ENCODE data around the gene APLNR.
"Not testable (repeated sequence)": the region's sequence is repeated elsewhere in the genome, so short reads cannot be mapped to it uniquely, and the experiment has no call there.

Gene APLNR

GRCh38 chr11:57237204-57237681 is at the start of gene APLNR:
TSS of gene APLNR (minus strand) at chr11:57237250. CDS start at chr11:57237004, 246 bp downstream.
- DNase-seq, result no peak

GRCh38 chr11:57283231-57283990 is 46.4 kb upstream of the APLNR start:
- no peak for DNase-seq

- DNase-seq, result not testable (repeated sequence)
Measured at GRCh38 chr11:57281546-57281945, 44.5 kb upstream of the APLNR start.

GRCh38 chr11:57279116-57279515 is 42.1 kb upstream of the APLNR start:
- no peak for DNase-seq

- no peak for DNase-seq
Measured at GRCh38 chr11:57278721-57279095, 41.7 kb upstream of the APLNR start.

- no peak for DNase-seq
Measured at GRCh38 chr11:57277845-57278720, 41.0 kb upstream of the APLNR start.

GRCh38 chr11:57276971-57277675 is 40.1 kb upstream of the APLNR start:
- no peak for DNase-seq

GRCh38 chr11:57276169-57276970 is 39.3 kb upstream of the APLNR start:
- no peak for DNase-seq

GRCh38 chr11:57275582-57275981 is 38.5 kb upstream of the APLNR start:
- DNase-seq, result no peak

GRCh38 chr11:57274904-57275498 is 38.0 kb upstream of the APLNR start:
- DNase-seq, result no peak

GRCh38 chr11:57273448-57274058 is 36.5 kb upstream of the APLNR start:
- DNase-seq, result no peak

- no peak for DNase-seq
Measured at GRCh38 chr11:57269571-57270021, 32.5 kb upstream of the APLNR start.

- no peak for DNase-seq
Measured at GRCh38 chr11:57266157-57266556, 29.1 kb upstream of the APLNR start.

GRCh38 chr11:57263351-57263750 is 26.3 kb upstream of the APLNR start:
- DNase-seq, result no peak

GRCh38 chr11:57262157-57262556 is 25.1 kb upstream of the APLNR start:
- no peak for DNase-seq

GRCh38 chr11:57260937-57261783 is 24.1 kb upstream of the APLNR start:
- DNase-seq, result no peak

- no peak for DNase-seq
Measured at GRCh38 chr11:57256119-57256518, 19.1 kb upstream of the APLNR start.

- no peak for DNase-seq
Measured at GRCh38 chr11:57255618-57256017, 18.6 kb upstream of the APLNR start.

- DNase-seq, result no peak
Measured at GRCh38 chr11:57254631-57255030, 17.6 kb upstream of the APLNR start.

GRCh38 chr11:57251491-57252104 is 14.5 kb upstream of the APLNR start:
- DNase-seq, result no peak

Data from CD4-positive, alpha-beta T cell treated with Interleukin-15 for 1 hour (primary cell).